ENCODE measurements around the gene ADGRG3.

Gene ADGRG3

DNA sequence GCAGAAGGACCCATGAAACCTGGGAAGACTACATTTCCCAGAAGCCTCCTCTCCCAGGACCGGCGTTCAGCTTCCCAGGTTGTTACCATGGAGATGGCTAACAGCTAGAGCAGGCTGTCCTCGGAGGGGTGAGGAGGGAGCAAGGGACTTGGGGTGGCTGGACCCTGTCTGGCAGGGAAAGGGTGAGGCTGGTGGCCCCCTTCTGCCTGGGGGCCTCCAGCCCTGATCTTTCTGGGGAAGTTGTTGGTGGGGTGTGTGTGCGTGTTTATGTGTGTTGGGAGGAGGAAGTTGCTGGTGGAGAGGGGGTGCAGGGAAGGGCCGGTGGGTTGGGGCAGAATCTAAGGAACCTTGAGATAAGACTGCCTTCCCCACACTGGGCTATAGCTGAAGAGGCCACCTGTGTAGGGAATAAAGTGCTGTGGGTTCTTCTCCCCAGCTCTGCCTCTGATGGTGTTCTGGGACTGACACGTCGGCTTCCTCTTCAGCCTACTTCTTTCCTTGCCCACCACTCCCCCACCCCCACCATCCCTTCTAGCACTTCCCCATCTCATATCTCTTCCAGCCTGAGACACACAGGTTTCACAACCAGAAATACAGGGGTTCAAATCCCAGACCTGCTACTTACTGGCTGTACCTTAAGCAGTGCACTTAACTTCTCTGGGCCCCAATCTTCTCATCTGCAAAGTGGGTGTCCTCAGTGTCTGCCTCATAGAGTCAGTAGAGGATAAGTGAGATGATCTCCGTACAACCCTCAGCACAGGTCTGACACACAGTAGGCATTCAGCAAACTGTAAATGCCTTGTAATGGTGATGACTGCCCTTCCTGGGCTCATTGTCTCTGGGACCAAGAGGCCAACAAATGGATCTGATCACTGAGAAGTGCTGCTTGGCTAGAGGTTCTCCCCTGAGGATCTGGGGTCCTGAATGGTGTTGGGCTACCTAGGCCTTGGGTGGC, 26.9 kb downstream of the ADGRG3 start, which contains the start of gene DRC7:
Gene DRC7 (plus strand): TSS at position 82 of the 955 bp plus-strand sequence. CDS start 3,144 bp downstream, outside the sequence.
- POLR2A ChIA-PET: no interaction called here
- no peak within 1 kb of the TSS for H3K4me3 ChIP-seq (ENCODE audit: low read depth, low read length)
- CTCF ChIA-PET: no interaction called here

GRCh38 chr16:57695680-57696069, 27.6 kb downstream of the ADGRG3 start:
- no peak for DNase-seq (ENCODE audit: low read depth, low spot score)
- H3K4me3 ChIP-seq (ENCODE audit: low read depth, low read length): no peak overlapping the region
- TF ChIP-seq, protein P1, sequence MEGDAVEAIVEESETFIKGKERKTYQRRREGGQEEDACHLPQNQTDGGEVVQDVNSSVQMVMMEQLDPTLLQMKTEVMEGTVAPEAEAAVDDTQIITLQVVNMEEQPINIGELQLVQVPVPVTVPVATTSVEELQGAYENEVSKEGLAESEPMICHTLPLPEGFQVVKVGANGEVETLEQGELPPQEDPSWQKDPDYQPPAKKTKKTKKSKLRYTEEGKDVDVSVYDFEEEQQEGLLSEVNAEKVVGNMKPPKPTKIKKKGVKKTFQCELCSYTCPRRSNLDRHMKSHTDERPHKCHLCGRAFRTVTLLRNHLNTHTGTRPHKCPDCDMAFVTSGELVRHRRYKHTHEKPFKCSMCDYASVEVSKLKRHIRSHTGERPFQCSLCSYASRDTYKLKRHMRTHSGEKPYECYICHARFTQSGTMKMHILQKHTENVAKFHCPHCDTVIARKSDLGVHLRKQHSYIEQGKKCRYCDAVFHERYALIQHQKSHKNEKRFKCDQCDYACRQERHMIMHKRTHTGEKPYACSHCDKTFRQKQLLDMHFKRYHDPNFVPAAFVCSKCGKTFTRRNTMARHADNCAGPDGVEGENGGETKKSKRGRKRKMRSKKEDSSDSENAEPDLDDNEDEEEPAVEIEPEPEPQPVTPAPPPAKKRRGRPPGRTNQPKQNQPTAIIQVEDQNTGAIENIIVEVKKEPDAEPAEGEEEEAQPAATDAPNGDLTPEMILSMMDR (IDR thresholded peaks at IDR 0.05; ENCODE audit: insufficient read depth, low read length, missing control alignments): no peak
- ChIA-PET POLR2A (no interaction called here), CTCF (no interaction called here)

More for the DNA sequence above, 26.9 kb downstream of the ADGRG3 start, which contains the start of gene DRC7:
- DNase-seq (ENCODE audit: low read depth, low spot score): no peak
- TF ChIP-seq, protein P1 (IDR thresholded peaks at IDR 0.05; ENCODE audit: insufficient read depth, low read length, missing control alignments): no peak

DNA sequence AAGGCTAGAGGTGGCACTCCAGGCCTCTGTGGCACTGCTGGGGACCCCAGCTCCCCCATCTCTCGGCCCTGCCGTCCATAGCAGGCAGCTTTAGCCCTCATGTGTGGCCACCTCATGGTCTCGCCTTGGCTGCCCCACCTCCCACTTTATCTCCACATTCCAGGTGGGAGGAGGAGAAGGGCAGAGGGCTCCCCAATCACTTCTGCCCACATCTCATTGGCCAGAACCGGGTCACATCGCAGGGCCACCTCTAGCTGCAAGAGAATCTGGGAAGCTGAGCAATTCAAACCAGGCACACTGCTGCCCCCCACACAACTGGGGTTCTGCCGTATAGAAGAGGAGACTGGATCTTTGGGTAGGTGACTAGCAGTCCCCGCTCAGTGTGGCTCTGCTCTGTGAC, 28.1 kb downstream of the ADGRG3 start:
- POLR2A ChIA-PET: no interaction called here
- H3K4me3 ChIP-seq (ENCODE audit: low read depth, low read length): no peak overlapping the region
- TF ChIP-seq, protein P1 (IDR thresholded peaks at IDR 0.05; ENCODE audit: insufficient read depth, low read length, missing control alignments): no peak
- no peak for DNase-seq (ENCODE audit: low read depth, low spot score)
- CTCF ChIA-PET: interaction anchor here (1.2 kb wide), 1 partner anchor 15 kb away, joined by 3 read pairs; no protein-coding TSS in a partner anchor

- TF ChIP-seq, protein P1 (IDR thresholded peaks at IDR 0.05; ENCODE audit: insufficient read depth, low read length, missing control alignments): no peak
- DNase-seq (ENCODE audit: low read depth, low spot score): no peak
- ChIA-PET POLR2A (no interaction called here), CTCF (interaction anchor here (1.2 kb wide), 1 partner anchor 50 kb away, joined by 6 read pairs; no protein-coding TSS in a partner anchor)
- H3K4me3 ChIP-seq (ENCODE audit: low read depth, low read length): no peak overlapping the region
These were observed 29.9 kb downstream of the ADGRG3 start for GRCh38 chr16:57697896-57698537.

GRCh38 chr16:57698812-57699405, 30.8 kb downstream of the ADGRG3 start:
- ChIA-PET POLR2A (no interaction called here), CTCF (interaction anchor here (1.2 kb wide), 1 partner anchor 51 kb away, joined by 6 read pairs; no protein-coding TSS in a partner anchor)
- H3K4me3 ChIP-seq (ENCODE audit: low read depth, low read length): no peak overlapping the region
- TF ChIP-seq, protein P1 (IDR thresholded peaks at IDR 0.05; ENCODE audit: insufficient read depth, low read length, missing control alignments): no peak
- no peak for DNase-seq (ENCODE audit: low read depth, low spot score)
